HG03139 (cell line): ENCODE results near the gene GRM1.

Experiments used
- ATAC-seq: cut with Tn5 transposase; IDR thresholded peaks from one replicate; pipeline ENCODE4 v1.9.1; 2021; ENCODE audit not compliant: unreplicated experiment

Gene GRM1

GRCh38 chr6:146361128-146361924, 332.5 kb downstream of the GRM1 start:
- no peak for ATAC-seq

- no peak for ATAC-seq
Measured at GRCh38 chr6:146363838-146364607, 335.2 kb downstream of the GRM1 start.

DNA sequence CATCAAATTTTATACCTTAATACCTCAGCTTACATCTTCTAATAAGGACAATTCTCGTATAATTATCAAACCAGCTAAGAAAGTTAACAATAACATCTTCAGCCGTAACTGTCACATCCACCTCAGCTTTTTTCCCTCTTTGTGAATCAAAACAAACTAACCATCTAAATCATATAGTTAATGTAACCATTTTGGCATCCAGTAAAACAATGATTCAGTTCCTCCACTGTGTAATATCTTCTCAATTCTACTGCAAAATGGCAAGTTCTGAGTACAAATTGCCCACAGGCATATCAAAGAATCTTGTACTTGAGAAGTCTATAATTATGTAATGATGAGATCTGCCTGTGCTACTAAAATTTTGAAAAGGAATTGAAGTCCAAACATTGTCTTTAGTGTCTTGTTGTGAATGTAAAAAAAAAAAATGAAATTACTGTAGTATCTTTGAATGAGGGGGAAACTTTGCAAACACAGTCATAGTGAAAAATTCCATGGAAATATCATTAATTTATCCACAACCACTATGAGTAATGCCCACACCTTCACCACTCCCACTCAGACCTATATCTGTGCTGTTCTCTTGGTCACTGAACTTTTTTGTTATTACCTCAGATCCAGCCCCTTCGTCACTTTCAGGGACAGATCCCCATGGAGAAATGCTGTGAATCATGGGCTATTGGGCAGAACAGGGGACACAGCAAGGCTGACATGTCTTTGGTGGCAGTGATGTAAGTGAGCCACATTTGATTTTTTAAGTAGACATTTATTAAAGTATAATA, 336.1 kb downstream of the GRM1 start:
- no peak for ATAC-seq

- ATAC-seq, result no peak
Measured at GRCh38 chr6:146367061-146367460, 338.2 kb downstream of the GRM1 start.

GRCh38 chr6:146369866-146370265, 341.0 kb downstream of the GRM1 start:
- ATAC-seq, result no peak

GRCh38 chr6:146381486-146381885, 352.6 kb downstream of the GRM1 start:
- no peak for ATAC-seq

DNA sequence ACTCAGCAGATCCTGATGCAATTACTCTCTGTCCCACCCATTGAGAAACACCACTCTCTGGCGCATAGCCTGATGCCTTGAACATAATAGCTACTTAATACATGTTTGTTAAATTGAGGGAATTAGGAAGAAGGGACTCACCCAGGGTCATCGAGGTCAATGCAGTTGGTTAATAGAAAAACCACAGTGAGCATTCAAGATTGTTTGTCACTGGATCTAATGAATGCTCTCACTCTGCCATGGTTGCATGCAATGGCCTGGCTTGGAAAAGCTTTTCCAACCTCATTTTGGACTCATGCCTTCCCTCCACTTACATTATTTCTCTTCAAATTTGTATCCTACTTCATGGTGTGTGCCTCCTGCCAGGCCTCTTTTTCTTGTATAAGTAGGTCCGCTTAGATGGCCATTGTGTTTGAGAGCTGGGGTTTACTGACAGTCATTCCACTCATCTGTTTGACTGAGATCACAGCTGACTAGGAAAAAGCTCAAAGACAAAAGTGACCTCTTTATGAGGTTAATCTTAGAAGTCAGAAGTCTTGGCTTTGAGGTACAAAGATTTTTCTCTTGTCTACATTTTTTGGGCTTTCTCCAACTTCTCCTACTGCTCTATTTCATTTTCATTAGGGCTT, 360.0 kb downstream of the GRM1 start:
- ATAC-seq, result no peak

GRCh38 chr6:146389740-146390139, 360.9 kb downstream of the GRM1 start:
- no peak for ATAC-seq

DNA sequence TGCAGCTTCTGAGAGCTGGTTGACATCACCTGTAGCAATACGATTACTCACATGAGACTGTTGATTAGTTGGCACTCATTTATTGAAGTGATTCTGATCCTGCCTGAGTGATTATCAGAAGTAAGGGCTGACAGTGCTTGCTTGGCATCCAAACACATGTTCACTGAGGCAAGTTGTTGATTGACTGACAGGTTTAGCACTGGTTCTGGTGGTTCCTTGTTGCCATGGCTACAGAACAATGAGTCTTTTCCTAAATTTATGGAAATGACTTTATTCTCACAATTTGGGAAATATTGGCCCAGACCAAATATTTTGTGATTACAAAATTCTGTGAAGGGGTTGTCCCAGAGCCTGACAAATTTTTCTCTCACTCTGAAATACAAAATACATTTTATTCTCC, 368.8 kb downstream of the GRM1 start:
- no peak for ATAC-seq

- ATAC-seq, result no peak
Measured at GRCh38 chr6:146402476-146402875, 373.6 kb downstream of the GRM1 start.

DNA sequence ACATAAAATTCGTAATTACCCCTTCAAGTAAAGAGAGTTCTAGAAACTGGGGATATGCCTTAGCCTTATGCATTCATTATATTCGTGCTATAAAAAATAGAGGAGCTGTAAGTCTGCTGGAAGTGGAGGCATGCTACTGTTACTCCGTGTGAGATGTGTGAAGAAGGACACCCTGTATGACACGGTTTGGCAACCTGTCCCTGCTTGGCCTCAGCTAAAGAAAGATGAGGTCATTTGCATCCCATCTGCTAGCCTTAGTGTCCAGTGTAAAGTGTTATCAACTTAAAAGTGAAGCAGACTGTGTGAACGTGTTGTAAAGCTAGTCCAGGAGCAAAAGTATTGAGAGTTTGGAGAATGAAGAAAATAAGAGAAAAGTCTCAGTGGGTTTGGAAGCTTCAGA, 379.7 kb downstream of the GRM1 start:
- no peak for ATAC-seq

DNA sequence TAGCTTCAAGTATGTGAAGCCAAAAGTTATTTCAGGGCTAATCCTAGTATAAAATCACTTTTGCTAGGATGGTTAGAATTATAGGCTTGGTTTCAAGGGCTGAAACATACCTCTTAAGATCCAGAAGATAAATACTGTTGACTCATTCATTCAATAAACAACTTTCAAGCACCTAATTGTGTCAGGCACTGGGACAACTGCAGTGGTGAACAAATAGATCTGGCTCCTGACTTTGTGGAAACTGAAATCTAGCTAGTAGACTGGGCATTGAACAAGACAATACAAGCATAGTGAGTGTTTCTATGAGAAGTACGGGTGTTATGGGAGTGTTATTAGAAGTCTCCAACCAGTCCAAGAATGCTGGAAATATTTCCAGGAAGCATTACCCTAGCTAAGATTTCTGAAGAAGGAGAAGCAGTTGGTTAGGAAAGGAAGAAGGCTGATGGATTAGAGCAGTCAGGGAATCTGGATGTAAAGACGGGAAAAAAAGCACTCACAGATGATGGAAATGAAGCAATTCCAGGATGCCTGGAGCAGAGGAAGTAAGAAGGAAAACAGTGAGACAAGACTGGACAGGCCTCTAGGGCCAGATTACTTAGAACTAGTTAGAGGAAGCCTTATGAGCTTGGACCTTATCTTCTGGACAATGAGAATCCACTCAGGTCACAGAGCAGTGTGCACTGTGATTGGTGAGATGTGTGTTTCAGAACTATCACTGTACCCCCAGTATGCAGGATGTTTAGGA, 382.2 kb downstream of the GRM1 start:
- ATAC-seq, result no peak

- ATAC-seq, result no peak
Measured at GRCh38 chr6:146419576-146419975, 390.7 kb downstream of the GRM1 start.

- ATAC-seq, result no peak
Measured at GRCh38 chr6:146420255-146420654, 391.4 kb downstream of the GRM1 start.

DNA sequence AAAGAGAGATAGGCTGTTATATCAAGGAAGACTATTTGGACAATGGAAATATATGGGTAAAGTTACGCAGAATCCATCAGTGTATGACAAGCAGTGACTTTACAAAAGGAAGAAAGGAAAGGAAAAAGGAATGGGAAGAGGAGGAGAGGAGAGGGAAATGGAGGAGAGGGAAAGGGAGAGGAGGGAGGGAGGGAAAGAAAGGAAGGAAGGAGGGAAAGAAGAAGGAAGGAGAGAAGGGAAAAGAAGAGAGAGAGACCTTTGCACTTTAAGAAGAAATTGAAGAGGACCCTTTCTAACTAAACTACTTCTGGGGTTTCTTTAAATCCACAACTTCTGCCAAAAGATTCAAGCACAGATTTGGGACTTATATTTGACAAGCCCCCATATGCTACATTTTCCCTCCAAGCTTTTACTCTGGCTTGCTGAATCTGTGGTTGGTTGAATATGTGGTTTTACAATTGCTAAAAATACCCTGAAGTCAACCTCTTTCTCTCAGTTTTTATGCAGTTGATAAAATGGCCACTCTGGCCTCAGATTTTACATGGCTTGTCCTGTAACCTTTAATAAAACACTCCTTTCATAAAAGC, 394.0 kb downstream of the GRM1 start:
- ATAC-seq, result no peak

GRCh38 chr6:146423452-146423851, 394.6 kb downstream of the GRM1 start:
- no peak for ATAC-seq

DNA sequence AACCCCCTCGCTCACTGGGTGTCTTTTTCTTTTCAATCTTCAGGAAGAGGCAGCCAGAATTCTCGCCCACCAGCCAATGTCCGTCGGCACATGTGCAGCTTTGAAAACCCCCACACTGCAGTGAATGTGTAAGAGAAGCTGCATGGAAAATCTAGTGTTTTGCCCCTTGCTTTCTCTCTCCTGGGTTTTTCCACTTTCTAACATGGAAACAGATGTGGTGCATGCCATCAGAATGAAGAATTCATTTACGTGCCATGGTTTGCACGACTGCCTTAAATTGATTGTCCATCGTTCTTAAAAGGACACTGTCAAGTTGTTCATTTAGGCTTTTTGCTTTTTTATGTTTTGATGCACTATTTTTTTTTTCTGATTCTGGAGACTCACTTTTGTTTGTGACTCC, 397.7 kb downstream of the GRM1 start:
- ATAC-seq, result no peak

DNA sequence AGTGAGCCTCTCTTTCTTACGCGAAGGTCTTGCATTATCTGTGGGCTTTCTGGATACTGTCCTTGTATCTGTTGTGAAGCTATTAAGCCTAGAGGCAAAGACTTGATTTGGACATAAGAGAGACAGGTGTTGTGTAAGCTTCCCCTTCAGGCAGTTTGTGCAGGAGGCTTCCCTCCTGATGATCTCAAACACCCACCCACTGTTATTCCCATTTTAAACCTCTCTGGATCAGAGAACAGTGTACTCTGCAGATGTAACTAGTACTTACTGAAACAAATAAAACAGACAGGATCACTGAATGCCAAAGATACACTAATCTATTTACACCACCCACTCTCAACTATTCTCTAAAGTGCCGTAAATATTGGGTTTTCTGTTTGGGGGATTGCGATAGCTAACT, 401.0 kb downstream of the GRM1 start:
- no peak for ATAC-seq

GRCh38 chr6:146433881-146434731, 405.2 kb downstream of the GRM1 start:
- ATAC-seq, result no peak
